ENCODE results near the gene KDR.

DNA sequence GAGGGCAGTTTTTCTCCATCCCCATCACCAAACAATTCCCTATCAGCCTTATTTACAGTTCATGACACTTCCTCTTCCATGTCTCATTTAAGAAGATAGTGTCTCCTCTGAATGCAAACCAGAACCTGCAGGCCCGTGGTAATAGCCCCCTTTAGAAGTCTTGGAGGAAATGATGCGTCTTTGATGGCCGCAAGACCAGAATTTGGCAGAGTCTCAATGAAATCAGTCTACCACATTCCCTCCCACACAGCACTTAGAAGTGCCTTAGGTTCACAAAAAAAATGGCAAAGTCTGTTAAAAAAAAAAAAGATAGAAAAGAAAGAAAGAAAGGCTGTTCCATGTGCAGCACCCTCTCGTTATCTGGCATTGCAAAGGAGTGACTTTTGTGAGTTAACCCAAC, 2.1 kb upstream of the KDR start:
- TF ChIP-seq, protein P1, sequence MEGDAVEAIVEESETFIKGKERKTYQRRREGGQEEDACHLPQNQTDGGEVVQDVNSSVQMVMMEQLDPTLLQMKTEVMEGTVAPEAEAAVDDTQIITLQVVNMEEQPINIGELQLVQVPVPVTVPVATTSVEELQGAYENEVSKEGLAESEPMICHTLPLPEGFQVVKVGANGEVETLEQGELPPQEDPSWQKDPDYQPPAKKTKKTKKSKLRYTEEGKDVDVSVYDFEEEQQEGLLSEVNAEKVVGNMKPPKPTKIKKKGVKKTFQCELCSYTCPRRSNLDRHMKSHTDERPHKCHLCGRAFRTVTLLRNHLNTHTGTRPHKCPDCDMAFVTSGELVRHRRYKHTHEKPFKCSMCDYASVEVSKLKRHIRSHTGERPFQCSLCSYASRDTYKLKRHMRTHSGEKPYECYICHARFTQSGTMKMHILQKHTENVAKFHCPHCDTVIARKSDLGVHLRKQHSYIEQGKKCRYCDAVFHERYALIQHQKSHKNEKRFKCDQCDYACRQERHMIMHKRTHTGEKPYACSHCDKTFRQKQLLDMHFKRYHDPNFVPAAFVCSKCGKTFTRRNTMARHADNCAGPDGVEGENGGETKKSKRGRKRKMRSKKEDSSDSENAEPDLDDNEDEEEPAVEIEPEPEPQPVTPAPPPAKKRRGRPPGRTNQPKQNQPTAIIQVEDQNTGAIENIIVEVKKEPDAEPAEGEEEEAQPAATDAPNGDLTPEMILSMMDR (IDR thresholded peaks at IDR 0.05): no peak
- TF ChIP-seq POLR2A (IDR thresholded peaks at IDR 0.05): no peak
